NCI-H2081 (cell line): Measurements from ENCODE around the gene RNF14.
A peak's percentile ranks its signal among the peaks of the same experiment; 100 is the strongest.

Source experiments
- DNase-seq, 2 experiments: peaks; one replicate each; lab custom pipeline; 2025; lab: John Stamatoyannopoulos, UW

The RNF14 gene

DNA sequence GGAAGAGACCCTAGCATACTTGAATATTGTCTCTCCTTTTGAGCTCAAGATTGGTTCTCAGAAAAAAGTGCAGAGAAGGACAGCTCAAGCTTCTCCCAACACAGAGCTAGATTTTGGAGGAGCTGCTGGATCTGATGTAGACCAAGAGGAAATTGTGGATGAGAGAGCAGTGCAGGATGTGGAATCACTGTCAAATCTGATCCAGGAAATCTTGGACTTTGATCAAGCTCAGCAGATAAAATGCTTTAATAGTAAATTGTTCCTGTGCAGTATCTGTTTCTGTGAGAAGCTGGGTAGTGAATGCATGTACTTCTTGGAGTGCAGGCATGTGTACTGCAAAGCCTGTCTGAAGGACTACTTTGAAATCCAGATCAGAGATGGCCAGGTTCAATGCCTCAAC lies 9.5 kb downstream of the RNF14 start:
- no peak for DNase-seq

DNA sequence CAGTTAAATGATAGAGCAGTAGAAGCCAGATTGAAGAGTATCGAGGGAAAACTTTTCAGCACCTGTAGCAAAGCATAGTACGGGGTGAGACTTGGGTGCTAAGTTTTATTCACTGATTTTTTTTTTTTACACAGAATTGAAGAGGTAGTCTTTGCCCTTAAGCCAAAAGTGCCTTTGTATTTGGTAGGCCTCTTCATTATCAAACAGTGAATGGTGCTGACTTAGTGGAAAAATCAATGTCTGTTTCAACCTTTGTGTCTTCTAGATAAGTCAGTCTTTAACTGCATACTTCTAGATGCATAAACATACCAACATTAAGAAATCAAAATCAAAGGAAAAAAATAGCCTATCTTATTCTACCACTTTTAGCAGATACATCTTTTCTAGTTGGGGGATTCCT lies 13.7 kb downstream of the RNF14 start:
- DNase-seq: no peak

DNA sequence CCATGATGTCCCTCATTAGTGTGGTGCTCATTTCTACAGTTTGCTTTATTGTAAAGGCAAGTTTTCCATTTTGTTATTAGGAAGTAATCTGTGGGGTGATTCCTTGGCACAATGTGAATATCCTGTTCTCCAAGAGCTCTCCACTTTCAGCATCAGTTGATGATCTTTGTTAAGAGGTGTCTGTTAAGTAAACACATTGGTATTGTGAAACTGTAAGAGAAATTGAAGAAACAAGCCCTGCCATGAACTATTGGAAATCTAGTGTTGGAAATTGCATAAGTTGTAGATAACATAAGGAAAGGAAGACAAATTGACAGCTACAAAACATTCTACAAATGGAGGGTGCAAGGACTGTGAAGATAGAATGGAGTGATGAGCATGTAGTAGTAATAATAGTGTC lies 17.2 kb downstream of the RNF14 start:
- DNase-seq: no peak

DNA sequence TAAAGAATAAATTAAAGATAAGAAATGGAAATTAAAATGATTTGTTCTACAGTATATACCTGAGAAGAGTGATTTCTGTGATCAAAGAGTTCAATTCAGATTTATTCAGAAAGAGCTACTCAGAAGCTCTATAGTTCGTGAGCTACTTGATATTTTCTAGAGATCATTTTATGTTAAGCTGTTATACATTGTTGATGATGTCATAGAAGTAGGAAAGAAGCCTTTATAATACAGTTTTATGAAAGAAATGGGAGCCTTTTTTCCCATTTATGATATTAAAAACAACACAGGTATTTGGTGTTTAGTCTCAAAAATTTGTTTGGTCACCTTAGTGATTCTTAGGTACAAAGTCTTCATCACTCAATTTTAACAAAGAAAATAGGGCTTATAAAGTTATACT lies 20.8 kb downstream of the RNF14 start:
- no peak for DNase-seq

DNA sequence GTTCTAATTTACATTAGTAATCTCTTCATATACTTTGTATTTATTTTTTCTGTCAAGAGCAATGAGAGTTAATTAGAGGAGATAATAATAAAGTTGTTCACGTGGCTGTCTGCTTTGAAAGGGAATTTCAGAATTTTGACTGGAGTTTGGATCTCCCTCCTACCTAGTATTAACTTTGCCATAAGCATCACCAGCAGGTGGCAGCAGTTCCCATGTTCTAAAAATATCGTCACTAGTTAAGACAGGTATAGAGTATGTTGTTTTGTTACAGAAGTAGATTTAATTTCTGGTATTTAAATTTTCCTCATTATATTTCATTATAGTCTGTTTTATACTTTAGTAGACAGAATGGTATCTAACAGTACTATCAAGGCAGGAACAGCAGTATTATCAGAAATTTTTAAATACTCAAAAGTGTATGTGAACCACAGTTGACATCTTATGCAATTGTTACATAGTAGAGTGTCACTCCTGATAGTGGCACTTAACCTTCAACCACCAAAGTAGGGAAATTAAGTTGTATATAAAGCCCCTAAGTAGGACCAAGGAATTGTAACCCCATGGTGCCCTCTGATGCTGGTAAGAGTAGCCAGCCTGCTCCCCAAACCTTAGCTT lies 23.6 kb downstream of the RNF14 start:
- DNase-seq: peak; percentile 42 to 52

DNA sequence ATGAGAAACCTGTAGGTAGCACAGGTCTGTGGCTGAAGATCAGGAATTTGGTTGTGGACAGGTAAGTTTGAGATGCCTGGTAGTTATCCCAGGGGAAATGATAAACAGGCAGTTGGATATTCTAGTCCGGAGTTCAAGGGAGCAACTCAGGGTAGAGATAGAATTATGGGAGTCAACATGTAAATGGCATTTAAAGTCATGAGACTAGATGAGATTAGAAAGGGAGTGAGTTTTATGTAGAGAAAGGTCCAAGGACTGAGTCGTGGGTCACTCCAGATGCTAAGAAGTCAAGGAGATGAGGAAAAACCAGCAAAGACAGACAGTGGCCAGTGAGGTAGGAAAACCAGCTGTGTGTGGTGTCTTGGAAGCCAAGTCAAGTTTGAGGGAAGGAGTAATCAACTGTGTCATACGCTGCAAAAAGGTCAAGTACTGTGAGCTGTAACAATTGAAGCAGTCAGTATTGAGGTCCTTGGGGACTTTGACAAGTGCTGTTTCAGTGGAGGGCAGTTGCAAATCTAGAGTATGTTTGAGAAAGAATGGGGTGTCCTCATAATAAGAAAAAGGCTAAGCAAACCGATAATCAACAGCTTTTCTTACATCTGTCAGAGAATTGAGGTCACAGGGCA lies 25.7 kb downstream of the RNF14 start:
- no peak for DNase-seq

DNA sequence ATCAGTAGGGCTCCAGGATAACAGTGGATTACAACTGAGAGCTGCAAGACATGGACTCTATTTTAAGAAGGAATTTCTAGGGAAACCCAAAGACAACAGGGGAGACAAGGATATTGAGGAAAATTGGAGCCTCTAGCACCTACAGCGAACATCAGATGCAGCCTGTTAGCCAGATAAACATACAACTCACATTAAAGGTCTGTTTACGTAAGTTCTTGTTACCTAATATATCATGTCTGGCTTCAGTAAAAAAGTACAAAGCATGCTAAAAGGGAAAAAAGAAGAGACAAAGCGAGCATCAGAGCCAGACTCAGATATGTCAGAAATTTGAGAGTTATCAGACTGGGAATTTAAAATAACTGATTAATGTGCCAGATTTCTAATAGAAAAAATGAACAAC lies 26.8 kb downstream of the RNF14 start:
- DNase-seq: no peak

- DNase-seq: no peak
Measured at GRCh38 chr5:141997358-141997960, 28.6 kb downstream of the RNF14 start.

GRCh38 chr5:142000173-142000572 lies 31.3 kb downstream of the RNF14 start:
- no peak for DNase-seq

DNA sequence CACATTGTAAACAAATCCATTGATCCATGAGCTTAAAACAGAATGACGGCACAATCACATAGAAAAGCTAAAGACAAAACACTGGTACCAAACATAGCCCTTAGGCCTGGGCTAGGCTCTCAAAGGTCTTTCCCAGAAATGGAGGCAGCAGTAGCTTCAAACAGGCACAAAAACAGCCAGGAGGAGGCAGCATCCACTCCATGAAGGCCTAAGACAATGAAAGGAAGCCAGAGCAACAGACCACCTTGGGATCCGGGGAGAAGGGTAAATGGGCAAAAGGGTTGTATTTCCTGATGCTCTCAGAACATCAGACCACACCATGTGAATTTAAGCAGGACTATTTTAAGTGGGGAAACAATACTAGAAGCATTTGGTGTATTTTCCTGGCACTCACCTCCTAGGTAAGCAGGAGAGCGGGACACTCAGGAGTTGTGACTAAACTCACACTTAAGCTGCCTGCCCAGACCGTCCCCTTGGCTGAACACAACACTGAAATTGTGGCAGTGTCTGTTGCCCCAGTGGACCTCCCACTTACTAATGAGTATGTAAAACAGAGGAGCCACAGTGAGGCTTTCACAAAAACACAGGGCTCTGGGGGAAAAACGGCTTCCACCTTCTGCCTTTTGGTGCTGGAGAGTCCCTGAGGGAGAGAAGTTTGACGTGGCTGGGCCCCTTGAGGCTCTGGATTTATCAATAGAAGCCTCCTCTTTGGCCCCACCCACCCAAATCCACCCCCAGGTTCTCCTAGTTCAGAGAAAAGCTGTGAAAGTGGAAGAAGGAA lies 32.0 kb downstream of the RNF14 start:
- DNase-seq: no peak

GRCh38 chr5:142003266-142003800 lies 34.4 kb downstream of the RNF14 start:
- no peak for DNase-seq

GRCh38 chr5:142006363-142007236 lies 37.7 kb downstream of the RNF14 start:
- no peak for DNase-seq

DNA sequence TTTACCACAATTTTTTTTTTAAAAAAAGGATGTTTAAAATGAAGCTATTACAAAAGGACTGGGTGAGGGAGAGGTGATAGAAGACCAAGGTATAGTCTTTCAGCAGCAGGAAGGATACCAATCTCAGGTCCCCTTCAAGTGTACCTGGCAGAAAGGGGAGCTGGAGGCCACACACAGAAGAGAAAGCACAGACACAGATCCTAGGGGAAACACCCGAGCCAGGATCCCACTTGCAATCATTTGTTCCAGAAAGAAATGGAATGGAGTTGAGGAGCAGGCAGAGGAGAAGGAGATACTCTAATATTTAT lies 38.3 kb downstream of the RNF14 start:
- no peak for DNase-seq

- no peak for DNase-seq
Measured at GRCh38 chr5:142008813-142009212, 39.9 kb downstream of the RNF14 start.

- DNase-seq: no peak
Measured at GRCh38 chr5:142009886-142010285, 41.0 kb downstream of the RNF14 start.

DNA sequence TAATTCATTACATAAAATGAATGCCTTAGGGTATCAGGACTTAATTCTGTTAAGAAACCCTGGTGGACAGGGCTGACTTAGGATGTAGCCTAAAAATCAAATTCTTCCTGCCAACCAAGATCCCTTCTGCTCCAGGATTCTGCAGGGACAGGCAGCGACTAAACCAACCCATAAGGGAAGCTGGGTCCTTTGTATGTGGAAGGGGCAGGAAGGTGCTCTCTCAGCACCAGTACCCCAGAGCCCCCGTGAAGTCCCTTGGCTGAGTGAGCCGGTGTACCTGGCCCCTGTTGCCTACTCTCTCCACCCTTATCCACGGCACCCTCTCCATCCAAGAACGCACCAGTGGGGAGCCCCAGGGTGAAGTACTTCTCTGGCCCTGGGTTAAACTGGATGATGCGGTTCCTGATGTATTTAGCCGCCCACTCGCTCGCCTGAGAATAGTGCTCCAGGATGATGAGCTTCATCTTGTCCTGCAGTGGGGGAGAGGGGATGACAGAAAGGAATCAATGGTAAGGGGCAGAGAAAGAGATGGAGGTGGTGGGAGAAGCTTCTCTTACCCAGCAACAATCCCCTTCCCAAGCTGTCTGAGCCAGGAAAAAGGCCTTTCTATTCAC lies 42.8 kb downstream of the RNF14 start:
- no peak for DNase-seq

GRCh38 chr5:142012186-142012785 lies 43.4 kb downstream of the RNF14 start:
- no peak for DNase-seq

DNA sequence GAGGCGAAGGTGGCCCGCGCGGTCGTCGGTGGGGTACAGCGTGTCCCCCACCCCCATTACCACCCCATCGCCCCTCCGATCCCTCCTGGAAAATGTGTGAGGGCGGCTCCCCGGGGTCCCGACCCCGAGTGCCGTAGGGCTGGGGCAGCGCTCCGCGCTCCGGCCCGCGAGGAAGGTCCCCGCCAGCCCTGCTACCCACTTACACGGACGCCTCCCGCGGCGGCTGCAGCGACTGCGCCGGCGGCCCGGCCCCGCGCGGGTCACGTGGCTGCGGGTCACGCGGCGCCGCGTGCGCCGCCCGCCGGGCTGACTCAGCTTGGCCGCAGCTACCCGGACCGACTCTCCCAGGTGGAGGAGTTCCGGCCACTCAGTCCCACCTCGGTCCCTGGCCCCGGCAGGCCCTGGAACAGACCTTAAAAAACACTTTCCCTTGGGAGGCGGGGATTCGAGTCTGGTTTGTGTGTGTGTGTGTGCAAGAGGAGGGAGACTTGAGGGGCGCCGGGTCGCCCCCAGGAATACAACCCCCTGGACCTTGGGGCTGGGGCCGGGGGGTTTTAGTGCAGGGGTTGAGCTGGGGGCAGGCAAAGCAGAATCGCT lies 44.0 kb downstream of the RNF14 start, which contains the start of gene GNPDA1:
TSS of gene GNPDA1 (minus strand) at position 236 of the 597 bp plus-strand sequence. CDS start 992 bp downstream, outside the sequence.
- peak; percentile 57 to 64 for DNase-seq

GRCh38 chr5:142013734-142014521 lies 45.0 kb downstream of the RNF14 start:
- DNase-seq: no peak
